ENCODE results near the gene MYO7B.

DNA sequence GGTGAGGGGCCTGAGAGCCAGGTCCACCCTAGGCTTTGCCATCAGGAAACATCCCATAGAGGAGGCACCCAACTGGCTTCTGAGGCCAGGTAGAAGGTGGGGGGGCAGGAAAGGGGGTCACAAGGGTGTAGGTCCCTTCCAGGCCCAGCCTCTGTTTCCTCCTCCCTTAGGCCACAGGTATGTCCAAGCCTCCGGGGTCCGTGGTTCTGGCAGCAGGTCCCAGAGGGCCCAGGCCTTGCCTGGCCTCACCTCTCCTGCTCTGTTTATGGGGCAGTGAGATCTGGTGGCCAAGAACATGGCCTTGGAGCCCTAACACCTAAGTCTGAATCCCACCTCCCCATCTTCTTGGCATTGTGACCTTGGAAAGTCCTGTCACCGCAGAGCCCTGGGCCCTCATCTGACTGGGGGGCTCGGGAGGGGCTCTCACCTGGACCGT lies 88.9 kb downstream of the MYO7B start:
- TF ChIP-seq, protein P1, sequence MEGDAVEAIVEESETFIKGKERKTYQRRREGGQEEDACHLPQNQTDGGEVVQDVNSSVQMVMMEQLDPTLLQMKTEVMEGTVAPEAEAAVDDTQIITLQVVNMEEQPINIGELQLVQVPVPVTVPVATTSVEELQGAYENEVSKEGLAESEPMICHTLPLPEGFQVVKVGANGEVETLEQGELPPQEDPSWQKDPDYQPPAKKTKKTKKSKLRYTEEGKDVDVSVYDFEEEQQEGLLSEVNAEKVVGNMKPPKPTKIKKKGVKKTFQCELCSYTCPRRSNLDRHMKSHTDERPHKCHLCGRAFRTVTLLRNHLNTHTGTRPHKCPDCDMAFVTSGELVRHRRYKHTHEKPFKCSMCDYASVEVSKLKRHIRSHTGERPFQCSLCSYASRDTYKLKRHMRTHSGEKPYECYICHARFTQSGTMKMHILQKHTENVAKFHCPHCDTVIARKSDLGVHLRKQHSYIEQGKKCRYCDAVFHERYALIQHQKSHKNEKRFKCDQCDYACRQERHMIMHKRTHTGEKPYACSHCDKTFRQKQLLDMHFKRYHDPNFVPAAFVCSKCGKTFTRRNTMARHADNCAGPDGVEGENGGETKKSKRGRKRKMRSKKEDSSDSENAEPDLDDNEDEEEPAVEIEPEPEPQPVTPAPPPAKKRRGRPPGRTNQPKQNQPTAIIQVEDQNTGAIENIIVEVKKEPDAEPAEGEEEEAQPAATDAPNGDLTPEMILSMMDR (IDR thresholded peaks at IDR 0.05; ENCODE audit: insufficient read depth, low read length) = no peak
- TF ChIP-seq, protein P2, sequence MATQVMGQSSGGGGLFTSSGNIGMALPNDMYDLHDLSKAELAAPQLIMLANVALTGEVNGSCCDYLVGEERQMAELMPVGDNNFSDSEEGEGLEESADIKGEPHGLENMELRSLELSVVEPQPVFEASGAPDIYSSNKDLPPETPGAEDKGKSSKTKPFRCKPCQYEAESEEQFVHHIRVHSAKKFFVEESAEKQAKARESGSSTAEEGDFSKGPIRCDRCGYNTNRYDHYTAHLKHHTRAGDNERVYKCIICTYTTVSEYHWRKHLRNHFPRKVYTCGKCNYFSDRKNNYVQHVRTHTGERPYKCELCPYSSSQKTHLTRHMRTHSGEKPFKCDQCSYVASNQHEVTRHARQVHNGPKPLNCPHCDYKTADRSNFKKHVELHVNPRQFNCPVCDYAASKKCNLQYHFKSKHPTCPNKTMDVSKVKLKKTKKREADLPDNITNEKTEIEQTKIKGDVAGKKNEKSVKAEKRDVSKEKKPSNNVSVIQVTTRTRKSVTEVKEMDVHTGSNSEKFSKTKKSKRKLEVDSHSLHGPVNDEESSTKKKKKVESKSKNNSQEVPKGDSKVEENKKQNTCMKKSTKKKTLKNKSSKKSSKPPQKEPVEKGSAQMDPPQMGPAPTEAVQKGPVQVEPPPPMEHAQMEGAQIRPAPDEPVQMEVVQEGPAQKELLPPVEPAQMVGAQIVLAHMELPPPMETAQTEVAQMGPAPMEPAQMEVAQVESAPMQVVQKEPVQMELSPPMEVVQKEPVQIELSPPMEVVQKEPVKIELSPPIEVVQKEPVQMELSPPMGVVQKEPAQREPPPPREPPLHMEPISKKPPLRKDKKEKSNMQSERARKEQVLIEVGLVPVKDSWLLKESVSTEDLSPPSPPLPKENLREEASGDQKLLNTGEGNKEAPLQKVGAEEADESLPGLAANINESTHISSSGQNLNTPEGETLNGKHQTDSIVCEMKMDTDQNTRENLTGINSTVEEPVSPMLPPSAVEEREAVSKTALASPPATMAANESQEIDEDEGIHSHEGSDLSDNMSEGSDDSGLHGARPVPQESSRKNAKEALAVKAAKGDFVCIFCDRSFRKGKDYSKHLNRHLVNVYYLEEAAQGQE (IDR thresholded peaks at IDR 0.05; ENCODE audit: insufficient replicate concordance, low read depth) = no peak
- no peak for TF ChIP-seq POLR2AphosphoS5 (IDR thresholded peaks at IDR 0.05; ENCODE audit: low read depth)
